Colonic mucosa (tissue), 4 donors: ENCODE results near the gene AKAP8. TPM values are rescaled to one million over a fixed set of nuclear protein-coding genes. Genes with fewer than 3 reads are reported as not detected.
"Not testable (repeated sequence)": the region's sequence is repeated elsewhere in the genome, so short reads cannot be mapped to it uniquely, and the experiment has no call there.

Experiments
- DNase-seq: peaks from one replicate; pipeline ENCODE4 v3.0.0-alpha.2; 2020
- H3K27ac ChIP-seq: fragments of 200-600 bp; one replicate; pipeline ENCODE4 v1.8.0; 2021
- H3K27me3 ChIP-seq: fragments of 200-600 bp; one replicate; pipeline ENCODE4 v1.8.0; 2021
- H3K36me3 ChIP-seq: fragments of 200-600 bp; one replicate; pipeline ENCODE4 v1.8.0; 2021
- H3K4me1 ChIP-seq: fragments of 200-600 bp; one replicate; pipeline ENCODE4 v1.8.0; 2021; ENCODE audit warnings: mild to moderate bottlenecking
- H3K4me3 ChIP-seq: fragments of 200-600 bp; one replicate; pipeline ENCODE4 v1.8.0; 2021
- H3K9ac ChIP-seq, 2 donors: one replicate each; pipeline ENCODE4 v1.7.0; 2013; ENCODE audit warnings: control low read depth in 2 of 2, low read depth in 2 of 2, low read length in 2 of 2
- H3K9me3 ChIP-seq: fragments of 200-600 bp; one replicate; pipeline ENCODE4 v1.8.0; 2021
- CTCF ChIP-seq: fragments of 200-600 bp; IDR thresholded peaks from one replicate; pipeline ENCODE4 v1.8.0; 2022; ENCODE audit warnings: antibody characterized with exemption, mild to moderate bottlenecking
- intact Hi-C: fragments of 100-400 bp; cut with DNase I; formaldehyde crosslinking; loops from one replicate; pipeline ENCODE4 v1.14.1; 2022
- total RNA-seq, 2 donors: library from RNA; stranded (reverse); fragmentation: NEBNext Ultra II Directional in 1 of 2; extraction: Animal tissue kit (Norgen Biotek cat#: 25700) in 1 of 2; gene quantifications; one replicate each; pipeline ENCODE4 v1.2.1, GENCODE V29; 2021
- donor health status: healthy.
- donor health status: DM: no; HTN: no; CAD: no.
- donor health status: DM: no; HTN: no; CAD: no.

The AKAP8 gene
- total RNA-seq, 2 donors from 2014 or later, result 37.0 to 55.2 TPM

GRCh38 chr19:15398501-15399233 is 19.1 kb upstream of the AKAP8 start:
- DNase-seq, result no peak

GRCh38 chr19:15397782-15398181 is 18.2 kb upstream of the AKAP8 start:
- no peak for DNase-seq
- no peaks in the 10 kb centered on the region for H3K27me3 ChIP-seq
- no peaks in the 10 kb centered on the region for H3K9me3 ChIP-seq
- no peak overlapping the region for H3K4me3 ChIP-seq
- no peak overlapping the region for H3K27ac ChIP-seq
- H3K36me3 ChIP-seq, result peaks cover 44% of the 10 kb centered on the region
- no peak for TF ChIP-seq CTCF
- intact Hi-C loops, result no loop called here
- no peaks in the 10 kb centered on the region for H3K4me1 ChIP-seq
- no peak overlapping the region for H3K9ac ChIP-seq

More at GRCh38 chr19:15398501-15399233, 19.1 kb upstream of the AKAP8 start:
- H3K4me3 ChIP-seq, result no peak overlapping the region
- H3K27ac ChIP-seq, result no peak overlapping the region
- no peak overlapping the region for H3K9ac ChIP-seq
- no peaks in the 10 kb centered on the region for H3K27me3 ChIP-seq
- intact Hi-C loops, result no loop called here
- no peak for TF ChIP-seq CTCF
- H3K4me1 ChIP-seq, result no peaks in the 10 kb centered on the region
- no peaks in the 10 kb centered on the region for H3K9me3 ChIP-seq
- peaks cover 44% of the 10 kb centered on the region for H3K36me3 ChIP-seq

GRCh38 chr19:15397236-15397635 is 17.6 kb upstream of the AKAP8 start:
- no peak overlapping the region for H3K4me3 ChIP-seq
- TF ChIP-seq CTCF, result no peak
- H3K36me3 ChIP-seq, result peaks cover 44% of the 10 kb centered on the region
- H3K4me1 ChIP-seq, result no peaks in the 10 kb centered on the region
- intact Hi-C loops, result no loop called here
- no peak overlapping the region for H3K9ac ChIP-seq
- DNase-seq, result no peak
- H3K9me3 ChIP-seq, result no peaks in the 10 kb centered on the region
- H3K27ac ChIP-seq, result no peak overlapping the region
- H3K27me3 ChIP-seq, result no peaks in the 10 kb centered on the region

GRCh38 chr19:15396436-15396835 is 16.8 kb upstream of the AKAP8 start:
- H3K4me3 ChIP-seq, result no peak overlapping the region
- H3K27me3 ChIP-seq, result no peaks in the 10 kb centered on the region
- H3K4me1 ChIP-seq, result no peaks in the 10 kb centered on the region
- no peaks in the 10 kb centered on the region for H3K9me3 ChIP-seq
- peaks cover 44% of the 10 kb centered on the region for H3K36me3 ChIP-seq
- TF ChIP-seq CTCF, result no peak
- no peak overlapping the region for H3K9ac ChIP-seq
- H3K27ac ChIP-seq, result no peak overlapping the region
- DNase-seq, result no peak
- intact Hi-C loops, result no loop called here

GRCh38 chr19:15395251-15395650 is 15.7 kb upstream of the AKAP8 start:
- DNase-seq, H3K9me3 ChIP-seq, H3K9ac ChIP-seq, H3K4me1 ChIP-seq, H3K27ac ChIP-seq, H3K4me3 ChIP-seq, H3K27me3 ChIP-seq, intact Hi-C loops: not testable (repeated sequence)
- H3K36me3 ChIP-seq, result peaks cover 40% of the 10 kb centered on the region

- Histone ChIP-seq H3K9me3 (no peaks in the 10 kb centered on the region), H3K27ac (no peak overlapping the region), H3K27me3 (no peaks in the 10 kb centered on the region), H3K36me3 (peaks cover 32% of the 10 kb centered on the region), H3K4me3 (no peak overlapping the region), H3K9ac (no peak overlapping the region), H3K4me1 (no peaks in the 10 kb centered on the region)
- no peak for TF ChIP-seq CTCF
- DNase-seq, result no peak
- intact Hi-C loops, result no loop called here
These were observed 14.8 kb upstream of the AKAP8 start for GRCh38 chr19:15394426-15394825.
